B cell (primary cell): Measurements from ENCODE around the gene SPIB. TPM values are rescaled to one million over a fixed set of nuclear protein-coding genes. Genes with fewer than 3 reads are reported as not detected.

Source experiments
- ATAC-seq: fragments of 200-7000 bp; cut with Tn5 transposase; one replicate; pipeline ENCODE4 v1.10.0; 2021; ENCODE audit warnings: low read depth, mild to moderate bottlenecking, moderate number of reproducible peaks, moderate library complexity
- CTCF ChIA-PET: fragments of 350-600 bp; sonication (Branson Sonifier 250); formaldehyde crosslinking; loops from one replicate; lab custom pipeline; 2021; ENCODE audit warnings: antibody characterized with exemption, inconsistent platforms; lab: Charles Lee
- POLR2A ChIA-PET: fragments of 350-600 bp; sonication (Branson Sonifier 250); formaldehyde crosslinking; loops from one replicate; lab custom pipeline; 2021; ENCODE audit warnings: antibody characterized with exemption; lab: Charles Lee
- DNase-seq: peaks from one replicate; pipeline ENCODE4 v3.0.0; 2013
- H2AFZ ChIP-seq: 2 replicates; pipeline ENCODE4 v1.6.1; 2012; ENCODE audit warnings: mild to moderate bottlenecking, low read depth, low read length; ENCODE audit not compliant: insufficient read depth, poor library complexity, severe bottlenecking
- H3K27ac ChIP-seq, 2 donors: 1 replicate in 1 of 2; 2 replicates in 1 of 2; pipeline ENCODE4 v1.5.1; 2012 to 2013; ENCODE audit warnings: low read length in 2 of 2, mild to moderate bottlenecking in 2 of 2, moderate library complexity in 1 of 2
- H3K27me3 ChIP-seq, 4 experiments: fragments of 200-600 bp in 1 of 4; sonication (generic) in 1 of 4; replicated peaks in 1 of 4; 1 replicate in 2 of 4; 2 replicates in 2 of 4; pipeline versions ENCODE4 v1.6.1 to v1.7.0; 2013 to 2016; ENCODE audit warnings: low read length in 3 of 4, mild to moderate bottlenecking in 2 of 4, mixed read lengths in 1 of 4, moderate library complexity in 1 of 4; ENCODE audit not compliant: insufficient read depth in 4 of 4, control insufficient read depth in 3 of 4; ENCODE audit errors: control extremely low read depth in 1 of 4
- H3K36me3 ChIP-seq, 2 experiments: replicated peaks in 1 of 2; 1 replicate in 1 of 2; 2 replicates in 1 of 2; pipeline versions ENCODE4 v1.6.1 to v1.7.1; 2013; ENCODE audit warnings: low read length in 1 of 2; ENCODE audit not compliant: insufficient read depth in 2 of 2, control insufficient read depth in 1 of 2; ENCODE audit errors: control extremely low read depth in 1 of 2, extremely low read depth in 1 of 2
- H3K4me1 ChIP-seq, 2 donors: fragments of 200-600 bp in 1 of 2; sonication (generic) in 1 of 2; 1 replicate in 1 of 2; 2 replicates in 1 of 2; pipeline versions ENCODE4 v1.5.1 to v1.6.1; 2013 to 2017; ENCODE audit warnings: low read length in 2 of 2; ENCODE audit not compliant: control insufficient read depth in 2 of 2, insufficient read depth in 2 of 2
- H3K4me2 ChIP-seq: replicated peaks from 2 replicates; pipeline ENCODE3; 2012; ENCODE audit warnings: mild to moderate bottlenecking, low read depth, low read length; ENCODE audit not compliant: poor library complexity, severe bottlenecking
- H3K4me3 ChIP-seq, 5 experiments: fragments of 200-600 bp in 1 of 5; sonication (generic) in 1 of 5; 1 replicate in 3 of 5; 2 replicates in 2 of 5; pipeline versions ENCODE4 v1.5.1 to v1.7.0; 2011 to 2016; ENCODE audit warnings: low read length in 4 of 5, mild to moderate bottlenecking in 4 of 5, low read depth in 2 of 5, control low read depth in 1 of 5, moderate library complexity in 1 of 5; ENCODE audit not compliant: insufficient read depth in 1 of 5; ENCODE audit errors: control extremely low read depth in 1 of 5, extremely low read depth in 1 of 5
- H3K79me2 ChIP-seq: fragments of 200-600 bp; sonication (generic); one replicate; pipeline ENCODE4 v1.6.0; 2016; ENCODE audit warnings: low read length; ENCODE audit not compliant: control insufficient read depth, insufficient read depth
- H3K9ac ChIP-seq: fragments of 200-600 bp; sonication (generic); 2 replicates; pipeline ENCODE4 v1.6.1; 2017; ENCODE audit warnings: mild to moderate bottlenecking, low read length, moderate library complexity
- H3K9me3 ChIP-seq, 3 donors: one replicate each; pipeline versions ENCODE4 v1.6.1 to v1.7.1; 2013; ENCODE audit warnings: low read length in 2 of 3; ENCODE audit not compliant: control insufficient read depth in 2 of 3, insufficient read depth in 1 of 3; ENCODE audit errors: control extremely low read depth in 1 of 3
- H4K20me1 ChIP-seq: 2 replicates; pipeline ENCODE4 v1.6.0; 2012; ENCODE audit warnings: mild to moderate bottlenecking, low read length; ENCODE audit not compliant: insufficient read depth, control insufficient read depth, poor library complexity, severe bottlenecking
- H3K27ac Mint-ChIP-seq: one replicate; pipeline ENCODE4 v1.8.0; 2021; ENCODE audit warnings: mixed read lengths
- H3K27me3 Mint-ChIP-seq: one replicate; pipeline ENCODE4 v1.8.0; 2021; ENCODE audit warnings: mixed read lengths
- H3K4me1 Mint-ChIP-seq: one replicate; pipeline ENCODE4 v1.8.0; 2021; ENCODE audit warnings: mixed read lengths
- H3K4me3 Mint-ChIP-seq: one replicate; pipeline ENCODE4 v1.8.0; 2021; ENCODE audit warnings: mixed read lengths
- H3K9me3 Mint-ChIP-seq: one replicate; pipeline ENCODE4 v1.8.0; 2022; ENCODE audit warnings: mixed read lengths; ENCODE audit not compliant: insufficient read depth
- CTCF ChIP-seq: fragments of 200-600 bp; IDR thresholded peaks from one replicate; pipeline ENCODE4 v1.8.0; 2022; ENCODE audit warnings: antibody characterized with exemption, mild to moderate bottlenecking
- EZH2 ChIP-seq: IDR thresholded peaks from 2 replicates; pipeline ENCODE4 v1.6.1; 2012; ENCODE audit warnings: borderline replicate concordance, low read depth, mild to moderate bottlenecking, moderate library complexity, low read length; ENCODE audit not compliant: insufficient read depth, poor library complexity, severe bottlenecking
- WGBS: methylation state at CpG from one replicate; pipeline ENCODE4 v1.1.5; 2013; ENCODE audit warnings: missing lambda C conversion rate; ENCODE audit not compliant: insufficient coverage; 5-methylcytosine and 5-hydroxymethylcytosine counted together
- intact Hi-C: fragments of 100-400 bp; cut with micrococcal nuclease; formaldehyde crosslinking; loops from one replicate; pipeline ENCODE4 v1.10.0; 2022
- polyA plus RNA-seq: library from polyadenylated mRNA; depleted of rRNA; stranded (reverse); fragments of >200 nt; gene quantifications from 2 replicates; pipeline ENCODE4 v1.2.3, GENCODE V29; 2012
- total RNA-seq, 2 donors: library from RNA; stranded (reverse); fragments of 120-200 nt in 1 of 2; gene quantifications; 1 replicate in 1 of 2; 2 replicates in 1 of 2; pipeline versions ENCODE4 v1.2.3 to v1.2.4, GENCODE V29; 2013 to 2022

The SPIB gene
- total and polyA plus RNA-seq, 2 donors (not counting 1 experiment from before 2014, with no cell fraction given) = 183 to 205 TPM

- DNase-seq (peak; percentile 49), ATAC-seq (no peak)
- WGBS = 74% methylated on average over 12 of the region's 19 CpGs
- Histone ChIP-seq H4K20me1 (no peaks in the 10 kb centered on the region), H3K4me3 (no peak overlapping the region), H3K27ac (peak overlapping the region; percentile 97 to 99), H3K4me2 (peak overlapping the region; percentile 92), H3K9ac (no peak overlapping the region), H3K27me3 (no peaks in the 10 kb centered on the region), H3K9me3 (peaks cover 0 to 16% (median 0%) of the 10 kb centered on the region in 3 donors), H3K4me1 (peaks cover 58 to 76% of the 10 kb centered on the region in 2 donors), H3K79me2 (no peaks in the 10 kb centered on the region), H2AFZ (no peak overlapping the region), H3K36me3 (peaks cover 2 to 7% of the 10 kb centered on the region in 2 experiments)
- TF ChIP-seq CTCF = no peak
- TF ChIP-seq EZH2 = no peak
- intact Hi-C loops = loop anchor here (1.0 to 5.0 kb wide), 3 partner anchors 28 to 77 kb away; partner anchors contain the start of gene JOSD2
- CTCF ChIA-PET = interaction anchor here (0.5 to 1.1 kb wide), 2 partner anchors 27 to 349 kb away, joined by 3 to 7 read pairs; no protein-coding TSS in a partner anchor
- Mint-ChIP-seq H3K4me1 (peaks cover 77% of the 10 kb centered on the region), H3K27ac (peak overlapping the region; percentile 88), H3K4me3 (peak overlapping the region; percentile 83), H3K27me3 (no peaks in the 10 kb centered on the region), H3K9me3 (no peaks in the 10 kb centered on the region)
- POLR2A ChIA-PET = interaction anchor here (1.4 kb wide), 1 partner anchor 27 kb away, joined by 5 read pairs; no protein-coding TSS in a partner anchor
Observed at GRCh38 chr19:50433201-50434180, 14.8 kb downstream of the SPIB start.
